Stomach (tissue), 4 donors: ENCODE measurements around the gene SNX9.

Experiments
- CTCF ChIP-seq, 7 experiments: fragments of 450-650 bp in 4 of 7; fragments of 200-600 bp in 3 of 7; sonication (generic) in 3 of 7; IDR thresholded peaks; one replicate each; pipeline ENCODE4 v1.5.1; 2016 to 2019; ENCODE audit warnings: antibody characterized with exemption in 7 of 7, control low read depth in 2 of 7, mild to moderate bottlenecking in 1 of 7
- EP300 ChIP-seq: sonication (generic); formaldehyde crosslinking; IDR thresholded peaks from one replicate; pipeline ENCODE4 v1.6.1; 2017; ENCODE audit warnings: antibody characterized with exemption
- POLR2A ChIP-seq, 4 donors: fragments of 450-650 bp; IDR thresholded peaks; one replicate each; pipeline ENCODE4 v1.6.1; 2016; ENCODE audit warnings: antibody characterized with exemption in 4 of 4, control low read depth in 2 of 4, mild to moderate bottlenecking in 1 of 4, moderate library complexity in 1 of 4

- TF ChIP-seq CTCF (IDR thresholded peaks at IDR 0.05) (no peak), POLR2A (IDR thresholded peaks at IDR 0.05) (no peak), EP300 (no peak)
Measured at GRCh38 chr6:157942351-157942750, 119.3 kb downstream of the SNX9 start.
